Vagina (tissue), 2 donors: ENCODE results near the gene NBPF20. TPM values are rescaled to one million over a fixed set of nuclear protein-coding genes. Genes with fewer than 3 reads are reported as not detected.
"Not testable (repeated sequence)": the region's sequence is repeated elsewhere in the genome, so short reads cannot be mapped to it uniquely, and the experiment has no call there.

ENCODE experiments used
- DNase-seq, 2 donors: peaks; one replicate each; pipeline ENCODE4 v3.0.0-alpha.2; 2017; ENCODE audit errors: extremely low spot score in 2 of 2
- H3K27ac ChIP-seq: fragments of 200-600 bp; sonication (generic); one replicate; pipeline ENCODE4 v1.5.1; 2019
- H3K27me3 ChIP-seq: fragments of 200-600 bp; sonication (generic); one replicate; pipeline ENCODE4 v1.5.1; 2019
- H3K36me3 ChIP-seq, 2 donors: fragments of 200-600 bp; sonication (generic); one replicate each; pipeline ENCODE4 v1.5.1; 2017 to 2019
- H3K4me1 ChIP-seq: fragments of 200-600 bp; sonication (generic); one replicate; pipeline ENCODE4 v1.5.1; 2019
- H3K4me3 ChIP-seq, 2 donors: fragments of 200-600 bp; sonication (generic); 1 replicate in 1 of 2; 2 replicates in 1 of 2; pipeline ENCODE4 v1.5.1; 2016 to 2019
- H3K9me3 ChIP-seq: fragments of 200-600 bp; sonication (generic); one replicate; pipeline ENCODE4 v1.5.1; 2019
- intact Hi-C: fragments of 100-400 bp; cut with DNase I; formaldehyde crosslinking; loops from one replicate; pipeline ENCODE4 v1.15.1; 2023
- total RNA-seq: library from RNA; depleted of rRNA; stranded (reverse); fragments of >200 nt; gene quantifications from one replicate; pipeline ENCODE4 v1.2.3, GENCODE V29; 2016

Gene NBPF20
- total RNA-seq, 1 donor from 2014 or later = 1.7 TPM

DNA sequence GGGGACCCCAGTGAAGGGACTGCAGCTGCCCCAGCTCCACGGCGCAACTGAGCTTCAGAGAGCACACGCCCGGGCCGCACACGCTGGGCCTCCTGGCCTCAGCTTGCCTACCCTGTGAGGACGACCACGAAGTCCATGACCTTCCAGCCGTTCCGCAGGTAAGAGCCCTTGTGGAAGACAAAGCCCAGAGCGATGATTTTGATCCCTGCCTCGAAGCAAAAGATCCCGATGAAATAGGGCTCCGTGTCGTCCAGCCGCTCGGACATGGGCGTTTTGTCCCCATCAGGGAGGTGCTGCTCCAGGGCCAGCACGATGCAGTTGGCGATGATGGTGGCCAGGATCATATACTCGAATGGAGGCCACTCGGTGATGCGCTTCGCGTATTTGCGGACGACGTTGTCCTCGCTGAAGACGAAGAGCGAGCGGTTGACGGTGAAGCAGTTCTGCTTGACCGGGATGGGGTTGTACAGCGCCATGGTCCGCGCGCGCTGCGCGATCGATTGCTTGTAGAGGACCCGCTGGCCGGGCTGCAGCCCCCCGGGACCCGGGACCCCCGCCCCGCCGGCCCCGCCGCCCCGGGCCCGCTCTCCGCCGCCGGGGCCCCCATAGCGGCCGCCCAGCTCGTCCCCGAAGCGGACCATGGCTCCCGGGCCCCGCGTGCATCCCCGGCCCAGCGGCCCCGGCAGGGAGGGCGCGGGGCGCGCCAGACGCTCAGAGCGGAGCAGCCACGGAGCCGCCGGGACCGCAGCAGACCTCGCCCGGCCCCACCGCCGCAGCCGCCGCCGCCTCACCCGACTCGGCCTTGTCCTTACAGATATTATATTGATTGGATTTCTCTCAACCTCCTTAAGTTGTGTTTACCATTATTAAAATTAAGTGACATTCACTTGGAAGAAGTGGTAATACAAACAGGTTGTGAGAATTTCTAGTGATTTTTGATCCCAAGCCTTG, 28.7 kb upstream of the NBPF20 start:
- H3K27me3 ChIP-seq, H3K27ac ChIP-seq, H3K36me3 ChIP-seq, H3K4me1 ChIP-seq, H3K9me3 ChIP-seq, intact Hi-C loops, DNase-seq, H3K4me3 ChIP-seq: not testable (repeated sequence)

DNA sequence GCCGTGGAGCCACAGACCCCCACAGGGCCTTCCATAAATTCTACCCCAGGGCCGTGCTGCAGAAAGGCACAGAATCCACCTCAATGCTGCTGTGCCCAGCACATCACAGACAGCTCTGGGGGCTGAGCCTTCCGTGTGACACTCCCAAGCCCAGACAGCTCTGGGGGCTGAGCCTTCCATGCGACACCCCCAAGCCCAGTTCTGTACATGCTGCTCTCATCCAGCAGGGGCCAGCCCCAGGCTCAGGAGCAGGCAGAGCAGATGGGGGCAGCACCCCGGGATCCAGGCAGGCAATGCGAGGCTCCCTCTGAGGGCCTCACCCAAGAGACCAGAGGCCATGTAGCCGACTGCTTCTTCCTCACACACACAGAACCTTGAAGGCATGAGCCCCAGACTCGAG, 27.1 kb upstream of the NBPF20 start:
- H3K4me3 ChIP-seq, H3K36me3 ChIP-seq, H3K27me3 ChIP-seq, H3K4me1 ChIP-seq, DNase-seq, H3K27ac ChIP-seq, intact Hi-C loops, H3K9me3 ChIP-seq: not testable (repeated sequence)

DNA sequence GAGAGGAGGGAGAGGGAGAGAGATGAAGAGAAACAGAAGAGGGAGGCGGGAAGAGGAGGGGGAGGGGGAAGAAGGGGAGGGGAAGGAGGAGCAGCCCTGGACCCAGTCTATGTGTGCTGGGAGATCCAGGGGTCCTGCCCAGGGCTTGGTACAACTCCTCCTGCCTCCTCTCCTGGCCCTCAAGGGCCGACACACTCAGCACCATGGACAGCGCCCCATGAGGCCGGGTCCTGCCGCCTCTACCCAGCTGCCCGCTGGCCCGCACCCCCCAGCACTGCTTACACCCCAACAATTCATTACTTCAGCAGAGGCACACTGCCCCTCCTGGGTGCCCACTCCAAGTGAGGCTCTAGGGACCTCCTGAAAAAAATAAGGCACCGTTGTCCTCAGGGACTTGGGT, 26.5 kb upstream of the NBPF20 start:
- DNase-seq, H3K4me1 ChIP-seq, H3K9me3 ChIP-seq, H3K27ac ChIP-seq, intact Hi-C loops, H3K4me3 ChIP-seq, H3K36me3 ChIP-seq, H3K27me3 ChIP-seq: not testable (repeated sequence)

DNA sequence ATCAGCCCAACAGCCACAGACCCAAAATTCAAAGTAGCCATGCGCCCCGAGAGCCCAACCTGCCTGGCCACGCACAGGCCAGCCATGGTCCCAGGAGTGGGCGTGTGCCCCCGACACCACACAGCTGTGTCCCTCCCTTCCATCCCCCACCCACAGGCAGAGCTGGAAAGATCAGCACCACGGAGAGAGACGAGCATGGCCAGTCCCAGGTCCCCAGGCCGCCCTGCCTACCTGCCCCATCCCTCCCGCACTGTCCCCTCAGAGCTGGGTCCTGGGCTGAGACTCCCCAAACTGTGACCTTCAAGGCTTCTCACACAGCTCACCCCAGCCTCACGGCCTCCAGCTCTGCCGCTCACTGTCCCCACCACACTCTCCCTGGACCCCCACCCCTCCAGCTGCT, 19.8 kb upstream of the NBPF20 start:
- H3K4me1 ChIP-seq, H3K4me3 ChIP-seq, intact Hi-C loops, DNase-seq, H3K27me3 ChIP-seq, H3K9me3 ChIP-seq, H3K27ac ChIP-seq, H3K36me3 ChIP-seq: not testable (repeated sequence)

DNA sequence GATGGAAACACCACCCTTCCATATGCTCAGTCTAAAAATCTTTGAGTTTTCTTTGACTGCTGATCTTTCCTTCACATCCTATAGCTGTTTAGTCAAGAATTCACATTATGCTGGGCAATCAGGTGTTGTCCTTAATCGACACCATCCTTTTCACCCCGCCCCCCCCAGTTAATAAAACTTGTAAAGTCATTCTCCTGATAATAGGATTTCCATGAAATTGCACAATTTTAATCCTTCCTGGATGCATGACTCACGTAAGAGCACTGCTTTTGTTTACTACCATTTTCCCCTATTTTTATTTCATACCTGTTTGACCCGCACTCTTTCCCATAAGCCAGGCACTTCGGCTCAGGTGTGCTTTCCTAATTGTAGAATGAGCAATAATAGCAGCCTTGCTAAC, 16.9 kb upstream of the NBPF20 start:
- H3K4me3 ChIP-seq, H3K4me1 ChIP-seq, H3K27me3 ChIP-seq, H3K9me3 ChIP-seq, DNase-seq, intact Hi-C loops, H3K27ac ChIP-seq, H3K36me3 ChIP-seq: not testable (repeated sequence)

DNA sequence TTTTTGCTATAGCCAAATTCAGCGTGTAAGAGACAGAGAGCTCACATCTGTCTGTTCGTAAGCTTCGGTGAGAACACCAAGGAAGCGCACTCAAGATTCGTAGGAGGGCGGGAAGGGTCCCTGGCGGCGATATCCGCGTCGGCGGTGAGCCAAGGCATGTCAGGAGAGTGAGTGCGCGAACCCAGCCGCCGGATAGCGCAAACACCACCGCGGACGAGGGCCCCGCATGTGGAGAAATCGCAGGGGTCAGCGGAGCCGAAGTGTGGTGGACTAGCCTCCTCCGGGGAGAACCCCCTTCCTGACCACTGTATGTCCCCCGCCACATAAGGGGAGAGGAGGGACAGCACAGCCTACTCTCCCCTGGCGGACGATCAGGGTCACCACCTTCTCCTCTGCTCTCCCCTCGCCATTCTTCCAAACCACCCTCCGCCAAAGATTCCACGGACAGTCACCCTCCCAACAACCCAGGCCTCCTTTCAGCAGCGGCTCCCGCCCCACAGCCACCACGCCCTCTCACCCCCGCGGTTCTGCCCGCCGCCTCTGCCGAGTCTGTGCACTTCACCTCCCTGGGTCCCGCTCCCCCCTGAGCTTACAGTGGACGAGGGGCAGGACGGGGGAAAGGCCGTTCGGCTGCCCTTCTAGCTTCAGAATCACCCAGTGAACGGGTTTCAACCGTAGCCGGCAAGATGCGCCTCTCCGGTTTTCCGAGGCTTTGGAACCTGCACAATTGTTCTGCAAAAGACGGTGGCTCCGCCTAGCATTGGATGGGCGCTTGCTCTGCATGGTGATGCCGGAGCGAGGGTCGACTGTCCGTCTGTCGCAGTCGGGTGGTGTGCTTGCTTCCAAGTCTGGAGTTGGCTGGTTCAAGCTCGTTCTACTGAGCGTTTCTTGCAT, 6.2 kb upstream of the NBPF20 start:
- peak overlapping the region; percentile 22 to 30 for H3K4me3 ChIP-seq
- H3K4me1 ChIP-seq, H3K27me3 ChIP-seq, H3K36me3 ChIP-seq, DNase-seq, H3K9me3 ChIP-seq, H3K27ac ChIP-seq, intact Hi-C loops: not testable (repeated sequence)

DNA sequence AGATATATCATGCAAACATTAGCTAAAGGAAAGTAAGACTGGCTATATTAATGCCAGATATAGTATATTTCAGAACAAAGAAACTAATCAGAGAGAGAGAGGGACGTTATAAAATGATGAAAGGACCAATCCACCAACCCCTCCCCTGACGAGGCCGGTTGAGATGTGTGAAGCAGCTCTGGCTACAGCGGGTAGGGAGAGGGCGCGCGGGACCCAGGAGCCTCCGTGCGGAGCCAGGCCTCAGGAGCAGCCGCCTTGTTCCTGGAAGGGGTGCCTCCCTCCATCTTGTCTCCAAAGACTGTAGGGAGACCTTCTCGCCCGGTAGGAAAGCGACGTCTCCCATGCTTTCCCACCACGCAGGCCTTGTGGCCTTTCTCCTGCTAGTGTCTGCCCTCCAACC, 5.4 kb upstream of the NBPF20 start:
- intact Hi-C loops, DNase-seq, H3K4me3 ChIP-seq, H3K27ac ChIP-seq, H3K36me3 ChIP-seq, H3K9me3 ChIP-seq, H3K27me3 ChIP-seq, H3K4me1 ChIP-seq: not testable (repeated sequence)

DNA sequence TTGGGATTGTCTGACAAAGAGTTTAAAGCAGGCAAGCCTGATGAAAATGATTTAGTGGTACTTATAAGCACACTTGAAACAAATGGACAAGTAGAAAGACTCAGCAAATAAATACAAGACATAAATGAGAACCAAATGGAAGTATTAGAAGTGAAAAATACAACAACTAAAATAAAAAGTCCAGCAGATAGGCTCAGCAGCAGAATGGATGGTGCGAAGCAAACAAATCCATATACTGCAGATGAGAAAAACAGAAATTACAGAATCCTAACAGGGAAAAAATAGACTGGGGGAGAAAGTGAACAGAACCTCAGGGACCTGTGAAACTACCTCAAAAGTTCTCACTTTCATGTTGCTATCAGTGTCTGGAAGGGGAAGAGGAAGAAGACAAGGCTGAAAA, 3.9 kb upstream of the NBPF20 start:
- H3K4me3 ChIP-seq, intact Hi-C loops, H3K27me3 ChIP-seq: not testable (repeated sequence)

DNA sequence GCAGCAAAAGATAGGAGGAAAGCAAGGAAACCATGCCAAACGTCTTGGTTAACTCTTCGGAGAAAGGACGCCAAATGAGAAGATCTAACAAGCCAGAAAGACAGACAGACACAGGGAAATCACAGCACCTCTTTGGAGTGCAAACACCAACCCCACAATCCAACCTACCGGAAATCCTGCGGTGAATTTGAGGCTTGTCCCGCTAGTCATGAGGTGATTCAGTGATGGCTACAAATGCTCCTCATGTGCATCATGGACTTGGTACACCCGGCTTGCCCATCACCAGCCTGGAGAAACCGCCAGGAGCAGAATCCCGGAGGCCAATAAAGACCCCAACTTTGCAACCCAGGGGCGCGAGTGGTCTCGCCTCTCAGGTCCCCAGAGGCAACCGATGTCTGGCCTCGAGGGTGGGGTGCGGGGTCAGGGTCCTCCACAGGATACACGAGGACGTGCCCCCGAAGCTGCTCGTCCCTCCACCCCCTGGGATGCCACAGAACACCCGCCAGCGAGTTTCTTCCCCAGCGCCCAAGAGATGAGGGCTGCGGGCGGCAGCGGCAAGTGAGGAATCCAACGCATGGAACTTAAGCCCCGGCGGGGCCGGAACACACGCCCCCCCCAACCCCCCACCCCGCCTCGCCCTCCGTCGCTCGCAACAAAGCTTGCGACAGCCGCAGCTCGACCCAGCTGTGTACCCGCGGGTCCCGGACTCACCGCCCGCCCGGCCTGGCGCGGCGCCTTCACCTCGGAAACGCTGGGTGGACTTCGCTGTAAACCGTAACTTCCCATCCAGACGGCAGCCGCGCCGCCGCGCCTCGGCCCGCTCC, 579 bp downstream of the NBPF20 start:
- H3K27ac ChIP-seq, DNase-seq, H3K27me3 ChIP-seq, H3K4me1 ChIP-seq, H3K36me3 ChIP-seq, intact Hi-C loops, H3K9me3 ChIP-seq: not testable (repeated sequence)
- H3K4me3 ChIP-seq = peak overlapping the region; percentile 53 to 71

More for the DNA sequence above, 3.9 kb upstream of the NBPF20 start:
- H3K27ac ChIP-seq, H3K9me3 ChIP-seq, H3K4me1 ChIP-seq, DNase-seq, H3K36me3 ChIP-seq: not testable (repeated sequence)

DNA sequence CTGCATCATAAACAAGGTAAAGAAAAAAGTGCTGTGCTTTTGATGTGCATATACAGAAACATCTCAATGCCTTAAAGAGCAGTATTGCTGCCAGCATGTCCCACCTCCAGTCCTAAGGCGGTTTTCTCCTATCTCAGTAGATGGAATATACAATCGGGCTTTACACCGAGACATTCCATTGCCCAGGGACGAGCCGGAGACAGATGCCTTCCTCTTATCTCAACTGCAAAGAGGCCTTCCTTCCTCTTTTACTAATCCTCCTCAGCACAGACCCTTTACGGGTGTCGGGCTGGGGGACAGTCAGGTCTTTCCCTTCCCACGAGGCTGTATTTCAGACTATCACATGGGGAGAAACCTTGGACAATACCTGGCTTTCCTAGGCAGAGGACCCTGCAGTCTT, 10.3 kb downstream of the NBPF20 start:
- not testable (repeated sequence) for H3K27me3 ChIP-seq

DNA sequence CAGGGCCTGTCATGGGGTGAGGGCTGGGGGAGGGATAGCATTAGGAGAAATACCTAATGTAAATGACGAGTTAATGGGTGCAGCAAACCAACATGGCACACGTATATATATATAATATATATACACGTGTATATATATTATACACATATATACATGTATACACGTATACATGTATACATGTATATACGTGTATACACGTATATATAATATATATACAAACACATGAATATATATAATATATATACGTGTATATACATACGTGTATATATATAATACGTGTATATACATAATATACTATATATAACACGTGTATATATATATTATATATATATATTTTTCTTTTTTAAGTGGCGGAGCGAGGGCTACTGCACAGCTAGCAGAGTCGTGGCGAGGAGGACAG, 18.1 kb downstream of the NBPF20 start:
- DNase-seq, H3K4me3 ChIP-seq, H3K4me1 ChIP-seq, H3K36me3 ChIP-seq, H3K27ac ChIP-seq, H3K27me3 ChIP-seq, intact Hi-C loops, H3K9me3 ChIP-seq: not testable (repeated sequence)

More for the DNA sequence above, 10.3 kb downstream of the NBPF20 start:
- H3K4me3 ChIP-seq, H3K36me3 ChIP-seq, H3K4me1 ChIP-seq, H3K27ac ChIP-seq, intact Hi-C loops, H3K9me3 ChIP-seq, DNase-seq: not testable (repeated sequence)

DNA sequence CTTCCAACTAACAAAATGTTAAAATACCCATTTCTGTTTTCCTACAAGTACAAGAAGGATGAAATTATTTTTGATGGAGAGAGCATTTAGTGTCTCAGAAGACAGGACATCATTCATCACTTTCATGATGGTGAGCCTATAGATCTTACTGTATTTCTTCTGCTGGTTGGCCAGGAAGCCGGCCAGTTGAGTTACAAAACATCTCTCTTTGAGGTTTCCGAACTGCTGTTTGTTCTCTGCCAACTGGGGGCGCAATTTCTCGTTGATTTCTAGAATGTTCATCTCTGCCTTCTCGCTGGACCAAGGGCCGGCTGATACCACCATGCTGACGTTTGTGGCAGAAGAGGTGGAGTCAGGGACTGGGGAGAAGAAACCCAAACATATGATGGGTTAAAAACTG, 20.5 kb downstream of the NBPF20 start:
- intact Hi-C loops, DNase-seq, H3K9me3 ChIP-seq, H3K27ac ChIP-seq, H3K36me3 ChIP-seq, H3K27me3 ChIP-seq, H3K4me3 ChIP-seq, H3K4me1 ChIP-seq: not testable (repeated sequence)

DNA sequence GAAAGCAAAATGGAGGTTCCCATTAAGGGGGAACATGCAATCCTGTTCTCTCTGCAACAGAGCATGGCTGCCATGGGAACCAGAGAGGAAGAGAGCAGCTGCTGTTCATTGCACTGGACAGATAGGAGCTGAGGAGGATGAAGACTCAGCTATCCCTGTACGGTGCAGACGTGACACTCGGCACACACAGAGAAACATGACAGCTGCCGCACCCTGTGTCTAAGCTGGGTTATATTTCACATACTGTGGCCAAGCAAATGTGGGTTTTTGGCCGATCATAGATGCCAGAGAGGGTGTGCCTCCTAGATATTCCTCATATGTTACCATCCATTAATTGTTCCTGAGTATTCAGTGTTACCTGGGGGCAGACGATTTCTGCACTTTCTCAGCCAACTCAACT, 24.7 kb downstream of the NBPF20 start:
- intact Hi-C loops = not testable (repeated sequence)

More for the DNA sequence above, 24.7 kb downstream of the NBPF20 start:
- not testable (repeated sequence) for H3K36me3 ChIP-seq, DNase-seq, H3K9me3 ChIP-seq, H3K4me3 ChIP-seq, H3K27me3 ChIP-seq, H3K27ac ChIP-seq, H3K4me1 ChIP-seq
